Mucosa of stomach (tissue), 1 donor: ENCODE data around the gene LDHAL6B.

Experiments
- H3K27me3 ChIP-seq: one replicate; pipeline ENCODE4 v1.7.0; 2013; ENCODE audit warnings: mild to moderate bottlenecking, low read length; ENCODE audit not compliant: control insufficient read depth, insufficient read depth
- H3K36me3 ChIP-seq: one replicate; pipeline ENCODE4 v1.7.0; 2013; ENCODE audit warnings: low read length; ENCODE audit not compliant: control insufficient read depth, insufficient read depth
- H3K4me1 ChIP-seq: one replicate; pipeline ENCODE4 v1.7.0; 2013; ENCODE audit warnings: mild to moderate bottlenecking, low read length; ENCODE audit not compliant: control insufficient read depth, insufficient read depth
- H3K4me3 ChIP-seq: one replicate; pipeline ENCODE4 v1.7.0; 2013; ENCODE audit warnings: low read length
- H3K9ac ChIP-seq: one replicate; pipeline ENCODE4 v1.7.0; 2013; ENCODE audit warnings: mild to moderate bottlenecking, low read length, moderate library complexity
- H3K9me3 ChIP-seq: one replicate; pipeline ENCODE4 v1.7.0; 2013; ENCODE audit warnings: mild to moderate bottlenecking, low read length, moderate library complexity; ENCODE audit not compliant: control insufficient read depth
- donor health status: Pancreatic carcinoma.

The LDHAL6B gene

DNA sequence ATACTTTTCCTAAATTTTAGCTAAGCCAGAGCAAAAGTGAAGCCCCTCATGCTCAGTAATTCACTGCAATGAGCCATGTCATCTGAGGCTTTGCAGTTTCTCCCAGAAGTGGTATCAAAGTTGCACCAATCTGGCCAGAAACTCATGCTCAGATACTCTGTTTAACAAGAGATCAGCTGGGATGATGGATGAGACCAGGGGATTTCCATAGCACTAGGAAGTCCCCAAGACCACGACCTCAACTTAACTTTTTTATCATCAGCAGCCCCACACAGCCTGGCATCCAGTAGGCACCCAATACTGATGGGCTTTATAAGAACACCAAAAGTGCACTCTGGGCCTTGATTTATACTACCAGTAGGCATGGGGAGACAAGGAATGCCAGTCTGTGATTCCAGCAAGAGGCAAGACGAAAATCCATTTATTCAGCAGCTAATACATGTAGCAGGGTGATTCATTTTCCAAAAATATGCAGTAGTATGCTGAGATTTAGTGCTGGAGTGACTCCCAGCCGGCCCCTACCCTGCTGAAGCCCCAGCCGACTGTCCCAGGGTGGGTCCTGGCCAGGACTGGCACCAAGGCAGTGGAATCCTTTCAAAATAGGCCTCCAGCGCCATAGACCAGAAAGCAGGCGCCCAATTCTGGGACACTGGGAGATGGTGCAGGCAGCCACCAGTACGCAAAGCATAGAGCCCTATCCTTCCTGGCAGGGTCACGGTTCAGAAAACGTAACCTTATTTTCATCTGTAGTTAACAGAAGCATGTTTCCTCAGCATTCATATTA lies 612 bp upstream of the LDHAL6B start:
- H3K4me3 ChIP-seq = no peak overlapping the region
- H3K4me1 ChIP-seq = no peaks in the 10 kb centered on the region
- H3K27me3 ChIP-seq = no peaks in the 10 kb centered on the region
- no peaks in the 10 kb centered on the region for H3K9me3 ChIP-seq
- H3K36me3 ChIP-seq = peaks cover 4% of the 10 kb centered on the region
- no peak overlapping the region for H3K9ac ChIP-seq

- Histone ChIP-seq H3K9ac (no peak overlapping the region), H3K9me3 (no peaks in the 10 kb centered on the region), H3K36me3 (peaks cover 4% of the 10 kb centered on the region), H3K4me3 (no peak overlapping the region), H3K4me1 (no peaks in the 10 kb centered on the region), H3K27me3 (no peaks in the 10 kb centered on the region)
Observed at GRCh38 chr15:59208613-59209249, 2.1 kb downstream of the LDHAL6B start.

GRCh38 chr15:59210186-59210585 lies 3.5 kb downstream of the LDHAL6B start:
- Histone ChIP-seq H3K36me3 (no peaks in the 10 kb centered on the region), H3K9me3 (no peaks in the 10 kb centered on the region), H3K4me3 (no peak overlapping the region), H3K27me3 (no peaks in the 10 kb centered on the region), H3K9ac (no peak overlapping the region), H3K4me1 (no peaks in the 10 kb centered on the region)

DNA sequence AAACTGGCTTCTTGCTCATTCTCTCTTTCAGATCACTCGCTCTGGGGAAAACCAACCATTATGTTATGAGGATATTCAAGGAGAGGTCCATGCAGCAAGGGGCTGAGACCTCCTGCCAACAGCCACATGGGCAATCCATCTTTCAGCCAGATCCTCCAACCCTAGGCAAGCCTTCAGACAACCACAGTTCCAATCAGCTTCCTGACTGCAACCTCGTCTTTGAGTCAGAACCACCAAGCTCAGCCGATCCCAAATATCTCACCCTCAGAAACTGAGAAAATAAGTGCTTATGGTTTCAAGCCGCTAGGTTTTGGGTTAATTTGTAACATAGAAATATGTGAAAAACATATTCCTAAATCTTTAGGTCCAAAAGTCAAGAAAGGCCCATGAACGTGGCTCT lies 10.3 kb downstream of the LDHAL6B start:
- Histone ChIP-seq H3K27me3 (no peaks in the 10 kb centered on the region), H3K36me3 (peaks cover 3% of the 10 kb centered on the region)

DNA sequence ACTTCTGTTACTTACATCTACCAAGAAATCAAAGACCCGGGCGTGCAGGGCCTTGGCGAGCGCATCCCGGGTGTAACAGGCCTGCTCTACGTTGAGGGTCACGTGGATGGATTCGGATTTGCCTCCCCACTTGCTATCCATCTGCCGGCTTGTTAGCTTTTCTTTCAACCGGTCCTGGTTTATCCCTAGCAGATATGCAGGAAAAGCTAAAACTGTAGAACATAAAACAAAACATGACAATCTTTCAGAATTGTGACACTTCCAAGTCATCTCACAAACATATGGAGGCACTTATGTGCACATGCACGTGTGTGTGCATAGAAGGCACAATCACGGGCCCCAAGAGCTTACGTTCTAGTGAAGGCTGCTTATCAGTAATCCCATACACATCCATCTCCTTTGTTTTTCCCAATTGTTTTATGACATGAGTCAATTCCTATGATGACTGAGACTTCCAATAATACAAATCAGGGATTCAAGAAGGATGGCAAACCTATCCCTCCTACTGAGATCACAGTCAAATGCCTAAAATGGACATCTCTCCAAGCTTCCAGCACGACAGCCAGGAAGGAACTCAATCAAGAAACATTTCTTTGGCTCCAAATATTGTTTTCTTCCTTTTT lies 11.3 kb downstream of the LDHAL6B start:
- H3K36me3 ChIP-seq = peaks cover 3% of the 10 kb centered on the region

More for the DNA sequence above, 10.3 kb downstream of the LDHAL6B start:
- Histone ChIP-seq H3K9me3 (no peaks in the 10 kb centered on the region), H3K9ac (no peak overlapping the region), H3K4me1 (no peaks in the 10 kb centered on the region), H3K4me3 (no peak overlapping the region)

DNA sequence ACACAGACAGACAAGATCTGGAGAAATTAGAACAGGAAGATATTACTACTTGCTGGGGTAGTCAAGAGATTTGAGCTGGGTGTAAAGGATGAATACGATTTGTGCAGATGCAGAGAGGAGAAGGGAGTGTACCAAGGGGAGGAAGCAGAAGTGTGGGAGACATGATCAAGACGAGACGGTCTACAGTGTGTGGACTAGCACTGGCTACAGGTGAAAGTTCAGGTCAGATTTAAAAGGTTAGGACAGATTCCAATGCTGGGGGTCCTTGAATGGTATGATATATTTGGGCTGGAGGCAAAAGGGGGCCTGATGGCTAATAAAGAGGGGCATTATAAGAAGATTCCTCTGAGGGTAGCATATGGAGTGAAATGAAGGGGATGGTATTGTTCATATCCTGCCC lies 12.1 kb downstream of the LDHAL6B start:
- Histone ChIP-seq H3K4me1 (no peaks in the 10 kb centered on the region), H3K4me3 (no peak overlapping the region), H3K9me3 (no peaks in the 10 kb centered on the region), H3K27me3 (no peaks in the 10 kb centered on the region), H3K9ac (no peak overlapping the region), H3K36me3 (peaks cover 3% of the 10 kb centered on the region)

More for the DNA sequence above, 11.3 kb downstream of the LDHAL6B start:
- no peaks in the 10 kb centered on the region for H3K9me3 ChIP-seq
- no peak overlapping the region for H3K9ac ChIP-seq
- H3K4me3 ChIP-seq = no peak overlapping the region
- no peaks in the 10 kb centered on the region for H3K4me1 ChIP-seq
- H3K27me3 ChIP-seq = no peaks in the 10 kb centered on the region

- H3K27me3 ChIP-seq = no peaks in the 10 kb centered on the region
- no peaks in the 10 kb centered on the region for H3K9me3 ChIP-seq
- H3K9ac ChIP-seq = no peak overlapping the region
- no peak overlapping the region for H3K4me3 ChIP-seq
- H3K36me3 ChIP-seq = peaks cover 3% of the 10 kb centered on the region
- no peaks in the 10 kb centered on the region for H3K4me1 ChIP-seq
Observed at GRCh38 chr15:59221511-59222505, 15.2 kb downstream of the LDHAL6B start.

- Histone ChIP-seq H3K9ac (no peak overlapping the region), H3K4me1 (no peaks in the 10 kb centered on the region), H3K36me3 (peaks cover 3% of the 10 kb centered on the region), H3K4me3 (no peak overlapping the region), H3K27me3 (no peaks in the 10 kb centered on the region), H3K9me3 (no peaks in the 10 kb centered on the region)
Observed at GRCh38 chr15:59222906-59223550, 16.4 kb downstream of the LDHAL6B start.

DNA sequence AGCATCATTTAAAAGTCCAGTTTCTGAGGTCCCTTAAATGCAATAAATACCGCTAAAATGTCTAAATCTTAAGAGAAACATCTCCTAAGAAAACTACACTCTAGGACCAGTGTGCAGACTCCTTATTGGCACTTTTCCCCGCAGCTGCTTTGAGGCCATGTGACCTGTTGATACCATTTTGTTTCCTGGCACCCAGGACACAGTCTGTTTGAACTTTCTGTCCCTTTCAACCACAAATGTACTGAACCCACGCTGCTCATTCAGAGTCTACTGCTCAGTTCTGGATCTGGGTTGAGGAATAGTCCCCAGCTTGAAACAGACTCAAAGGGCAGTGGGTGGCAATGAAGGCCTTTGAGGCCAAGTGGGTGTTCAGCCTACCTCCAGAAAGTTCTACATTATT lies 17.1 kb downstream of the LDHAL6B start:
- Histone ChIP-seq H3K36me3 (peaks cover 3% of the 10 kb centered on the region), H3K9me3 (no peaks in the 10 kb centered on the region), H3K4me3 (no peak overlapping the region), H3K4me1 (no peaks in the 10 kb centered on the region), H3K9ac (no peak overlapping the region), H3K27me3 (no peaks in the 10 kb centered on the region)

GRCh38 chr15:59224474-59224873 lies 17.8 kb downstream of the LDHAL6B start:
- Histone ChIP-seq H3K27me3 (no peaks in the 10 kb centered on the region), H3K4me1 (no peaks in the 10 kb centered on the region), H3K9ac (no peak overlapping the region), H3K4me3 (no peak overlapping the region), H3K36me3 (peaks cover 3% of the 10 kb centered on the region), H3K9me3 (no peaks in the 10 kb centered on the region)

- Histone ChIP-seq H3K36me3 (no peaks in the 10 kb centered on the region), H3K9me3 (no peaks in the 10 kb centered on the region), H3K4me3 (no peak overlapping the region)
Observed at GRCh38 chr15:59227021-59227420, 20.4 kb downstream of the LDHAL6B start.

More at GRCh38 chr15:59227021-59227420, 20.4 kb downstream of the LDHAL6B start:
- no peaks in the 10 kb centered on the region for H3K27me3 ChIP-seq
- no peak overlapping the region for H3K9ac ChIP-seq
- no peaks in the 10 kb centered on the region for H3K4me1 ChIP-seq
